K562 (cell line): ENCODE results near the gene NRXN2. TPM values are rescaled to one million over a fixed set of nuclear protein-coding genes. Genes with fewer than 3 reads are reported as not detected.

ENCODE experiments used
- GTF2E2 ChIP-seq: fragments of 200-800 bp; sonication (Bioruptor generic); IDR thresholded peaks from 2 replicates; pipeline ENCODE4 v1.6.1; 2016; ENCODE audit warnings: missing genetic modification characterization, missing compliant biosample characterization
- HCFC1 ChIP-seq: IDR thresholded peaks from 2 replicates; pipeline ENCODE4 v1.6.1; 2012; ENCODE audit warnings: low read depth, low read length, improper control_type of control experiment
- HIVEP1 ChIP-seq: fragments of 250-450 bp; sonication (Bioruptor Pico); IDR thresholded peaks from 2 replicates; pipeline ENCODE4 v1.4.0; 2020; ENCODE audit warnings: mild to moderate bottlenecking
- HMGN3 ChIP-seq: IDR thresholded peaks from 2 replicates; pipeline ENCODE4 v1.6.1; 2011; ENCODE audit warnings: borderline replicate concordance, low read depth, mild to moderate bottlenecking, mixed read lengths, low read length; ENCODE audit not compliant: insufficient read length; ENCODE audit errors: extremely low read depth
- HNRNPUL1 ChIP-seq: fragments of 200-400 bp; formaldehyde crosslinking; IDR thresholded peaks from 2 replicates; pipeline ENCODE4 v1.6.1; 2017; ENCODE audit warnings: low read length
- KDM1A ChIP-seq, 2 experiments: fragments of 450-650 bp; IDR thresholded peaks; 2 replicates each; pipeline ENCODE4 v1.6.1; 2016; ENCODE audit warnings: mild to moderate bottlenecking in 2 of 2
- KLF6 ChIP-seq: fragments of 250-450 bp; sonication (Bioruptor Pico); IDR thresholded peaks from 2 replicates; pipeline ENCODE4 v1.4.0; 2020; ENCODE audit warnings: mild to moderate bottlenecking, moderate library complexity, borderline replicate concordance
- MCM5 ChIP-seq: fragments of 450-650 bp; IDR thresholded peaks from 2 replicates; pipeline ENCODE4 v1.6.1; 2016; ENCODE audit warnings: low read depth
- MED1 ChIP-seq: sonication (generic); formaldehyde crosslinking; IDR thresholded peaks from 2 replicates; pipeline ENCODE4 v1.8.1; 2023; ENCODE audit warnings: missing genetic modification reagents, borderline replicate concordance
- MEF2D ChIP-seq: conservative IDR thresholded peaks from 2 replicates; pipeline ENCODE4 v1.6.1; 2016; ENCODE audit warnings: low read depth, missing genetic modification characterization, missing compliant biosample characterization
- MLX ChIP-seq, 2 experiments: fragments of 450-650 bp in 1 of 2; sonication (generic) in 1 of 2; formaldehyde crosslinking; conservative IDR thresholded peaks; 2 replicates each; pipeline versions ENCODE4 v1.4.0 to v1.8.1; 2020 to 2022; ENCODE audit warnings: mild to moderate bottlenecking in 1 of 2, missing genetic modification reagents in 1 of 2
- MTA2 ChIP-seq: fragments of 450-650 bp; IDR thresholded peaks from 2 replicates; pipeline ENCODE4 v1.6.1; 2016; ENCODE audit warnings: low read depth
- NFIX ChIP-seq: fragments of 250-450 bp; sonication (Bioruptor Pico); IDR thresholded peaks from 2 replicates; pipeline ENCODE4 v1.4.0; 2020; ENCODE audit warnings: low read depth, mild to moderate bottlenecking, moderate library complexity
- PTBP1 ChIP-seq: fragments of 200-400 bp; formaldehyde crosslinking; IDR thresholded peaks from 2 replicates; pipeline ENCODE4 v1.6.1; 2017; ENCODE audit warnings: low read depth, low read length
- SIN3B ChIP-seq: fragments of 450-650 bp; IDR thresholded peaks from 2 replicates; pipeline ENCODE4 v1.6.1; 2017; ENCODE audit warnings: low read depth, mild to moderate bottlenecking, moderate library complexity
- SMAD1 ChIP-seq: fragments of 150-350 bp; IDR thresholded peaks from 2 replicates; pipeline ENCODE4 v1.6.1; 2014; ENCODE audit warnings: low read length, low read depth; ENCODE audit not compliant: partially characterized antibody
- SMAD3 ChIP-seq: fragments of 450-650 bp; formaldehyde crosslinking; conservative IDR thresholded peaks from 2 replicates; pipeline ENCODE4 v1.4.0; 2020; ENCODE audit warnings: mild to moderate bottlenecking
- SMARCB1 ChIP-seq: IDR thresholded peaks from 2 replicates; pipeline ENCODE4 v1.6.1; 2011; ENCODE audit warnings: improper control_type of control experiment, low read depth; ENCODE audit not compliant: insufficient read length
- SPI1 ChIP-seq: IDR thresholded peaks from 2 replicates; pipeline ENCODE4 v1.6.1; 2011; ENCODE audit warnings: low read depth, low read length, control low read depth, borderline replicate concordance
- SUPT5H ChIP-seq: fragments of 450-650 bp; IDR thresholded peaks from 2 replicates; pipeline ENCODE4 v1.6.1; 2016
- TAF9B ChIP-seq: fragments of 450-650 bp; IDR thresholded peaks from 2 replicates; pipeline ENCODE4 v1.6.1; 2018; ENCODE audit warnings: mild to moderate bottlenecking; ENCODE audit not compliant: partially characterized antibody
- TARDBP ChIP-seq: fragments of 450-650 bp; IDR thresholded peaks from 2 replicates; pipeline ENCODE4 v1.6.1; 2016
- TCF15 ChIP-seq: fragments of 250-450 bp; sonication (Bioruptor Pico); IDR thresholded peaks from 2 replicates; pipeline ENCODE4 v1.8.0; 2022; ENCODE audit warnings: moderate library complexity, mild to moderate bottlenecking, inconsistent platforms
- ZNF79 ChIP-seq: fragments of 250-450 bp; sonication (Bioruptor Pico); IDR thresholded peaks from 2 replicates; pipeline ENCODE4 v1.4.0; 2020; ENCODE audit warnings: low read depth, mild to moderate bottlenecking, moderate library complexity
- polyA plus RNA-seq, 8 experiments: library from polyadenylated mRNA; depleted of rRNA in 4 of 8; stranded (reverse) in 5 of 8; unstranded in 3 of 8; fragments of >200 nt; fragmentation: Nextera tagmentation in 2 of 8; fragmentation: Illumina TruSeq in 1 of 8; extraction: Ambion mirVana in 2 of 8; extraction: Trizol in 1 of 8; gene quantifications; 2 replicates each; pipeline versions ENCODE4 v1.2.1 to v1.2.3, GENCODE V29; 2011 to 2014; ENCODE audit warnings: inconsistent platforms in 1 of 8, missing spikeins in 1 of 8
- total RNA-seq, 7 experiments: library from RNA; depleted of rRNA in 6 of 7; stranded (reverse); fragments of >200 nt in 6 of 7; fragmentation: Illumina TruSeq in 2 of 7; extraction: Trizol in 2 of 7; gene quantifications; 2 replicates each; pipeline versions ENCODE4 v1.2.1 to v1.2.3, GENCODE V29; 2011 to 2021; ENCODE audit warnings: low replicate concordance in 1 of 7
- TF ChIP-seq, protein P1 (sequence below), 2 experiments: fragments of 450-650 bp; IDR thresholded peaks; 2 replicates each; pipeline ENCODE4 v1.6.1; 2016
- TF ChIP-seq, protein P2 (sequence below): fragments of 250-450 bp; sonication (Bioruptor Pico); IDR thresholded peaks from 2 replicates; pipeline ENCODE4 v1.4.0; 2020; ENCODE audit warnings: mild to moderate bottlenecking

The NRXN2 gene
- total and polyA plus RNA-seq, 9 of the 15 experiments (the other 6 are each of a cell fraction or from before 2014, with no cell fraction given): 0.07 to 0.47 (median 0.15) TPM; not detected in 4

- TF ChIP-seq SMAD1 (no peak), HMGN3 (peak; percentile 83), MTA2 (0 out of 2 replicates have a peak, but pooled peaks have one; percentile 7), HNRNPUL1 (no peak), MED1 (CRISPR knock-in tag) (no peak), KDM1A (IDR thresholded peaks at IDR 0.05) (peak; percentile 88 to 92), GTF2E2 (tag) (peak; percentile 76; the same call in 1 of the 2 replicates), HIVEP1 (CRISPR knock-in tag) (no peak), SMARCB1 (no peak), SIN3B (peak; percentile 45; the same call in 1 of the 2 replicates), SPI1 (no peak), TCF15 (no peak), KLF6 (CRISPR knock-in tag) (no peak), SMAD3 (CRISPR knock-in tag) (no peak), TARDBP (0 out of 2 replicates have a peak, but pooled peaks have one; percentile 34), TAF9B (no peak), HCFC1 (0 out of 2 replicates have a peak, but pooled peaks have one; percentile 10), ZNF79 (CRISPR knock-in tag) (no peak), MLX (CRISPR knock-in tag; conservative IDR thresholded peaks at IDR 0.05) (no peak), SUPT5H (no peak), NFIX (no peak), PTBP1 (0 out of 2 replicates have a peak, but pooled peaks have one; percentile 76), MEF2D (tag) (no peak), MCM5 (no peak)
- TF ChIP-seq, protein P1, sequence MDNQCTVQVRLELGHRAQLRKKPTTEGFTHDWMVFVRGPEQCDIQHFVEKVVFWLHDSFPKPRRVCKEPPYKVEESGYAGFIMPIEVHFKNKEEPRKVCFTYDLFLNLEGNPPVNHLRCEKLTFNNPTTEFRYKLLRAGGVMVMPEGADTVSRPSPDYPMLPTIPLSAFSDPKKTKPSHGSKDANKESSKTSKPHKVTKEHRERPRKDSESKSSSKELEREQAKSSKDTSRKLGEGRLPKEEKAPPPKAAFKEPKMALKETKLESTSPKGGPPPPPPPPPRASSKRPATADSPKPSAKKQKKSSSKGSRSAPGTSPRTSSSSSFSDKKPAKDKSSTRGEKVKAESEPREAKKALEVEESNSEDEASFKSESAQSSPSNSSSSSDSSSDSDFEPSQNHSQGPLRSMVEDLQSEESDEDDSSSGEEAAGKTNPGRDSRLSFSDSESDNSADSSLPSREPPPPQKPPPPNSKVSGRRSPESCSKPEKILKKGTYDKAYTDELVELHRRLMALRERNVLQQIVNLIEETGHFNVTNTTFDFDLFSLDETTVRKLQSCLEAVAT (IDR thresholded peaks at IDR 0.05): no peak
- TF ChIP-seq, protein P2, sequence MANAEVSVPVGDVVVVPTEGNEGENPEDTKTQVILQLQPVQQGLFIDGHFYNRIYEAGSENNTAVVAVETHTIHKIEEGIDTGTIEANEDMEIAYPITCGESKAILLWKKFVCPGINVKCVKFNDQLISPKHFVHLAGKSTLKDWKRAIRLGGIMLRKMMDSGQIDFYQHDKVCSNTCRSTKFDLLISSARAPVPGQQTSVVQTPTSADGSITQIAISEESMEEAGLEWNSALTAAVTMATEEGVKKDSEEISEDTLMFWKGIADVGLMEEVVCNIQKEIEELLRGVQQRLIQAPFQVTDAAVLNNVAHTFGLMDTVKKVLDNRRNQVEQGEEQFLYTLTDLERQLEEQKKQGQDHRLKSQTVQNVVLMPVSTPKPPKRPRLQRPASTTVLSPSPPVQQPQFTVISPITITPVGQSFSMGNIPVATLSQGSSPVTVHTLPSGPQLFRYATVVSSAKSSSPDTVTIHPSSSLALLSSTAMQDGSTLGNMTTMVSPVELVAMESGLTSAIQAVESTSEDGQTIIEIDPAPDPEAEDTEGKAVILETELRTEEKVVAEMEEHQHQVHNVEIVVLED: no peak
Measured at GRCh38 chr11:64743591-64744543, 20.9 kb upstream of the NRXN2 start, which contains the start of gene RASGRP2 (continued).
